T-helper 17 cell (primary cell): ENCODE data around the gene ST6GALNAC4. TPM values are rescaled to one million over a fixed set of nuclear protein-coding genes. Genes with fewer than 3 reads are reported as not detected.
A peak's percentile ranks its signal among the peaks of the same experiment; 100 is the strongest.

ENCODE experiments used
- ATAC-seq: fragments of 150-1000 bp; cut with Tn5 transposase; 2 replicates; pipeline ENCODE4 v1.10.0; 2021; ENCODE audit warnings: mild to moderate bottlenecking, moderate library complexity
- DNase-seq, 3 donors: peaks; one replicate each; pipeline versions ENCODE4 v3.0.0 to v3.0.0-alpha.2; 2020 to 2021
- H3K9me3 ChIP-seq: one replicate; pipeline ENCODE4 v1.7.0; 2013; ENCODE audit warnings: low read length, mild to moderate bottlenecking; ENCODE audit not compliant: control insufficient read depth, poor library complexity, severe bottlenecking
- H3K27ac Mint-ChIP-seq: one replicate; pipeline ENCODE4 v1.8.0; 2022; ENCODE audit warnings: mild to moderate bottlenecking, moderate library complexity, mixed read lengths
- H3K27me3 Mint-ChIP-seq: one replicate; pipeline ENCODE4 v1.8.0; 2022; ENCODE audit warnings: mixed read lengths
- H3K36me3 Mint-ChIP-seq: one replicate; pipeline ENCODE4 v1.8.0; 2022; ENCODE audit warnings: low read depth, mixed read lengths
- H3K4me1 Mint-ChIP-seq: one replicate; pipeline ENCODE4 v1.8.0; 2022; ENCODE audit warnings: mild to moderate bottlenecking, mixed read lengths
- H3K4me3 Mint-ChIP-seq: one replicate; pipeline ENCODE4 v1.8.0; 2022; ENCODE audit warnings: mild to moderate bottlenecking, moderate library complexity, mixed read lengths
- total RNA-seq, 4 donors: library from RNA in 2 of 4; stranded (reverse) in 2 of 4; gene quantifications; one replicate each; pipeline ENCODE4 v1.2.3 and lab custom pipeline; 2022 to 2026

The ST6GALNAC4 gene
- total RNA-seq, 2 donors from 2014 or later, result 18.5 to 22.1 TPM

DNA sequence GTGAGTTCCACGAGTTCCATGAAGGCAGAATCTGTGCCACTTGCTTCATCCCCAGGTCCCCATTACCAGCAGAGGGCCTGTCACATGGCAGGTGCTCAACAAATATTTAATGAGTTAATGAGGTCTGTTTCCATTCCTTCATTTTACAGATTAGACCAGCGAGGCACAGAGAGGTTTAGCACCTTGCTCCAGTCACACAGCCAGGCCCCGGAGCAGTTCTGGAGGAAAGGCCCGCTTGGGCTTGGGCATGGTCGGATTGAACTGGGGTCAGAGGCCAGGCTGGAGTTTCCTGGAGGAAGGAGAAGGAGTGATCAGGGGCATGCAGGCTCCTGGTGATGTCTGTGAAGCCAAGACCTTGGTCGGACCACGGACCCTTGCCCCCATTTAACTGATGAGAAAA is 4.0 kb upstream of the ST6GALNAC4 start:
- H3K9me3 ChIP-seq, result no peaks in the 10 kb centered on the region
- no peak for ATAC-seq
- no peak for DNase-seq
- Mint-ChIP-seq H3K27ac (peak overlapping the region; percentile 43), H3K4me1 (peaks cover 24% of the 10 kb centered on the region), H3K27me3 (peaks cover 6% of the 10 kb centered on the region), H3K36me3 (no peaks in the 10 kb centered on the region), H3K4me3 (no peak overlapping the region)

DNA sequence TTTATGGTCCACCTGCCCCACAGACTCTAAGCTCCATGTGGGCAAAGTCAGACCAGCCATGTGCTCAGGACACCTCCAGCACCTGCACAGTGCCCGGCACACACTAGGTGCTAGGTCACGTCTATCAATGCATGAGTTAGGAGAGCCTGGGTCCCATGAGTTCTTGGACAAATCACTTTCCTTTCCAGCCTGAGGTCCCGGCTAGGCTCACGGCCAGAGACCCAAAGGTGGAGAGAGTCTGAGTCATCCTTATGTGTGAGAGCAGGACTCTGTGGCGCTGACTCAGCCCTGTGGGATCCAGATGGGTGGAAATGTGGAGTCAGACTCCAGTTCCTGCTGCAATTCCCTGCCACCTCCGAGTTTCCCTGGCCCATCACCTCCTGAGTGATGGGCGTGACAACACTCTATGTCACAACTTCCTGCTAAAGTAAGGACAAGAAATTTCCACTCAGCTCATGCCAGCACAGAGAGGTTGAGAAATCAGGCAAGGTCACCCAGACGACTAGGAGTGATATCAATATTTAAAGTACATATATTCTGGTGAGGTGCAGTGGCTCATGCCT is 2.5 kb upstream of the ST6GALNAC4 start:
- H3K27me3 Mint-ChIP-seq, result no peaks in the 10 kb centered on the region
- H3K4me1 Mint-ChIP-seq, result peaks cover 27% of the 10 kb centered on the region

DNA sequence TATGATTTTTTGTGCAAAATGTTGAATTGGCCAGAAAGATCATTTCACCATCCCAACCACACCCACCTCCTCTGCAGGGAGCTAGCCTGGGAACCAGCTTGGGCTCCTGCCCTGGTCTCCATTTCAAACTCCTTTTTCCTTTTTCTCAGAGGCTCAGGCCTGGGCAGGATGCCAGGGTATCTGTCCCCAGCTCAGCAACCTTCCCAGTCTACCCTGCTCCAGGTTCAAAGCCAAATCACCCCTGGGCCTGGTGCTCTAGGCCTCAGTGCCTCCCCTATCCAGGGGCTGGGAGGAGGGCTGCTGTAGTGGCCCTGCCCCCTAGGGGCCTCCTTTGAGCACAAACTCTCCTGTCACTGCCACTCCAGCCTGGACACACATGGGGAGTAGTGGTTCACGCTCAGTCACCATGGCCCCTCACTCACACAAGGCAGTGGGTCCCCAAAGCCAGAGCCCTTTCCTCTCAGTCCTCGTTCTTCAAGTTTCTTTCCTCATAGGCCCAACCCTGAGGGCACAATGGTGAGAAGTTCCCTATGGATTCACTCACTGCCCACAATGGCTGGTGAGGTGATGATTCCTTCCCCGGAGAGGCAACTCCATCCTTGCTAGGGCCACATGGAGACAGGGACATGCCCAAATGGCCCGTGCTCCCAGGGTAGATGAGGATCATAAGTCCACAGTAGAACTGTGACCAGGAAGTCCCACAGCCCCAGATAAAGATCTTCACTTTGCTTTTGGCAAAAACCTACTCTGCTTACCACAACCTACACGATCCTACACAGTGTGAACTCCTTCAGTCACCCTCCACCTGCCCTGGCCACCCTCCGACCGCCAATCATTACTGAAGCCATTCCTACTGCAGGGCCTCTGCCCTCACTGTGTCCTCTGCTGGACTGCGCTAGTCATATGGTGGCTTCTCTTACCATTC is 1.6 kb upstream of the ST6GALNAC4 start:
- ATAC-seq (no peak), DNase-seq (no peak)
- Mint-ChIP-seq H3K4me1 (peaks cover 27% of the 10 kb centered on the region), H3K36me3 (no peaks in the 10 kb centered on the region), H3K27ac (peak overlapping the region; percentile 81), H3K4me3 (peak overlapping the region; percentile 59), H3K27me3 (no peaks in the 10 kb centered on the region)
- no peaks in the 10 kb centered on the region for H3K9me3 ChIP-seq

More for the DNA sequence above, 2.5 kb upstream of the ST6GALNAC4 start:
- H3K27ac Mint-ChIP-seq, result peak overlapping the region; percentile 81
- ATAC-seq, result no peak
- no peaks in the 10 kb centered on the region for H3K9me3 ChIP-seq
- peak overlapping the region; percentile 31 for H3K4me3 Mint-ChIP-seq
- no peak for DNase-seq
- H3K36me3 Mint-ChIP-seq, result no peaks in the 10 kb centered on the region

GRCh38 chr9:127917603-127918002 is 762 bp upstream of the ST6GALNAC4 start:
- no peaks in the 10 kb centered on the region for H3K9me3 ChIP-seq
- no peaks in the 10 kb centered on the region for H3K36me3 Mint-ChIP-seq
- H3K27me3 Mint-ChIP-seq, result no peaks in the 10 kb centered on the region
- DNase-seq (no peak), ATAC-seq (no peak)
- H3K4me3 Mint-ChIP-seq, result no peak overlapping the region
- peaks cover 27% of the 10 kb centered on the region for H3K4me1 Mint-ChIP-seq
- H3K27ac Mint-ChIP-seq, result peak overlapping the region; percentile 27

DNA sequence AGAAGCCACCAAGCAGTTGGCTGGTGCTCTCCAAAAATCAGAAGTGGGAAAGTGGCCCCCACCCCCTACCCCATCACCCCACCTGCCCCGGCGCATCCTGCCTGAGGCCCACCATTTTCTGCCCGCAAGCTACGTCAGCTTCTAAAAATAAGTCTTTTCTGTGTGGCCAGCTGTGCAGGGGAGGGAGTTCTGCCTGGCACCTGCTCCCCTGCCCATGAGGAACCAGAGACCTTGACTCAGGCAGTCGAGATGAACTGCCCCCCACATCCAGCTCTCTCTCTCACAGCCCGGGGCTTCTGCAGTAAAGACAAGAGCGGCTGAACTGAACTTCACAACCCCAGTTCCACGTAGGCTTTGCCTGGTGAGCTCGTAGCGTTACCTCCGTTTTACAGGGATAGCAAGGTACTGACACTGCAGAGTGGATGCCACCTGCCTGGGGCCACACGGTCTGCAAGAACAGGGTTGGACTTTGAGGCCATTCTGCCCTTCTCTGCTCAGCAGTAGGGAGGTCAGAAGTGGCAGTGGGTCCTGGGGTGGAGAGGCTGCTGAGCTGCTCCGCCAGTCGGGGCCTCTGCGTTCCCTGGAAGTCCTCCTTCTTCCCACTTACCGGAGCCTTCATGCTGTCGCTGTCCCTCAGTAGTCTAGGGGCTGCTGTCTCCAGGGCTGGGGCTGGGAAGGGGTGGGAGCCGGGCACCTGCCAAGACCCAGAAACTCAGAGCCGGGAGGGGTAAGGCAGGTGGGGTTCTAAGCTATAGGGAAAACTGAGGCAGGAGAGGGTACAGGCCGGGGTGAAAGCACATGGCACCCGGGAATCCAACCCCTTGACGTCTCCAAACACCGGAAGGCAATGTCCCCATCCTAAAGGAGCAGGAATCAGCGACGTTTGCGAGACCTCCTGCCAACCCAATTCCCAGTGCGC is 781 bp downstream of the ST6GALNAC4 start:
- H3K4me3 Mint-ChIP-seq, result peak overlapping the region; percentile 85

GRCh38 chr9:127915325-127915752 is 1.5 kb downstream of the ST6GALNAC4 start:
- peaks cover 32% of the 10 kb centered on the region for H3K4me1 Mint-ChIP-seq
- no peak for DNase-seq

More for the DNA sequence above, 781 bp downstream of the ST6GALNAC4 start:
- Mint-ChIP-seq H3K27me3 (no peaks in the 10 kb centered on the region), H3K27ac (no peak overlapping the region), H3K4me1 (peaks cover 27% of the 10 kb centered on the region), H3K36me3 (no peaks in the 10 kb centered on the region)
- no peaks in the 10 kb centered on the region for H3K9me3 ChIP-seq
- ATAC-seq (no peak), DNase-seq (no peak)

DNA sequence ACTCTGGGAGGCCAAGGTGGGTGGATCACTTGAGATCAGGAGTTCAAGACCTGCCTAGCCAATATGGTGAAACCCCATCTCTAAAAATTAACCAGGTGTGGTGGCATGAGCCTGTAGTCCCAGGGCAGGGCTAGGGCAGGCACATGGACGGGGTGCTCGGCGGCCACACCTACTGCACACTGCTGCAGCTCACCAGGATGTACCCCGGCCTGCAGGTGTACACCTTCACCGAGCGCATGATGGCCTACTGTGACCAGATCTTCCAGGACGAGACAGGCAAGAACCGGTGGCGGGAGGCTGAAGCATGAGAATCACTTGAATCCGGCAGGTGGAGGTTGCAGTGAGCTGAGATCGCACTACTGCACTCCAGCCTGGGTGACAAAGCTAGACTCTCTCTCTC is 3.2 kb downstream of the ST6GALNAC4 start:
- Mint-ChIP-seq H3K27me3 (no peaks in the 10 kb centered on the region), H3K4me3 (no peak overlapping the region), H3K4me1 (peaks cover 26% of the 10 kb centered on the region), H3K36me3 (peaks cover 4% of the 10 kb centered on the region), H3K27ac (peak overlapping the region; percentile 49)
- H3K9me3 ChIP-seq, result no peaks in the 10 kb centered on the region
- ATAC-seq (no peak), DNase-seq (no peak)

More at GRCh38 chr9:127915325-127915752, 1.5 kb downstream of the ST6GALNAC4 start:
- no peak for ATAC-seq
- H3K4me3 Mint-ChIP-seq, result peak overlapping the region; percentile 85
- H3K9me3 ChIP-seq, result no peaks in the 10 kb centered on the region
- peaks cover 4% of the 10 kb centered on the region for H3K36me3 Mint-ChIP-seq
- H3K27ac Mint-ChIP-seq, result no peak overlapping the region
- no peaks in the 10 kb centered on the region for H3K27me3 Mint-ChIP-seq

- no peak overlapping the region for H3K4me3 Mint-ChIP-seq
- ATAC-seq (no peak), DNase-seq (no peak)
- peaks cover 4% of the 10 kb centered on the region for H3K36me3 Mint-ChIP-seq
- H3K4me1 Mint-ChIP-seq, result peaks cover 20% of the 10 kb centered on the region
- no peaks in the 10 kb centered on the region for H3K9me3 ChIP-seq
- H3K27me3 Mint-ChIP-seq, result no peaks in the 10 kb centered on the region
- peak overlapping the region; percentile 49 for H3K27ac Mint-ChIP-seq
Observed at GRCh38 chr9:127912882-127913281, 4.0 kb downstream of the ST6GALNAC4 start.

DNA sequence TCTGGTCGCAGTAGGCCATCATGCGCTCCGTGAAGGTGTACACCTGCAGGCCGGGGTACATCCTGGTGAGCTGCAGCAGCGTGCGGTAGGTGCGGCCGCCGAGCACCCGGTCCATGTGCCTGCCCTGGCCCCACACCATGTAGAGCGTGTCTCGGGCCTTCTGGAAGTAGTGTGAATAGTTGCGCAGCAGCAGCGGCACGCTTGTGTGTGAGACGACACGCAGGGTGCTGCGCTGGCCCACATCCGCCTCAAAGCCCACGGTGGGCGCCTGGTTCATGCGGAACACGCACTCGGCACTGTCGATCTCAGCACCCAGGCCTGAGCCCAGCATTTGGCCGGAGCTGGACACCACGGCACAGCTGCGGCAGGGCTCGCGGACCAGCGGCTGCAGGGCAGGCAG is 4.5 kb downstream of the ST6GALNAC4 start:
- peaks cover 17% of the 10 kb centered on the region for H3K4me1 Mint-ChIP-seq
- H3K36me3 Mint-ChIP-seq, result peaks cover 4% of the 10 kb centered on the region
- ATAC-seq (no peak), DNase-seq (no peak)
- H3K27ac Mint-ChIP-seq, result no peak overlapping the region
- H3K9me3 ChIP-seq, result no peaks in the 10 kb centered on the region
- no peaks in the 10 kb centered on the region for H3K27me3 Mint-ChIP-seq
- H3K4me3 Mint-ChIP-seq, result no peak overlapping the region

- ATAC-seq (no peak), DNase-seq (no peak)
- Mint-ChIP-seq H3K4me3 (peak overlapping the region; percentile 50), H3K36me3 (peaks cover 4% of the 10 kb centered on the region), H3K4me1 (peaks cover 26% of the 10 kb centered on the region), H3K27ac (peak overlapping the region; percentile 83), H3K27me3 (no peaks in the 10 kb centered on the region)
- H3K9me3 ChIP-seq, result no peaks in the 10 kb centered on the region
Observed at GRCh38 chr9:127910613-127911205, 6.1 kb downstream of the ST6GALNAC4 start.

GRCh38 chr9:127909839-127910273 is 7.0 kb downstream of the ST6GALNAC4 start:
- peaks cover 4% of the 10 kb centered on the region for H3K36me3 Mint-ChIP-seq
- ATAC-seq, result no peak
- H3K9me3 ChIP-seq, result no peaks in the 10 kb centered on the region
- H3K27ac Mint-ChIP-seq, result no peak overlapping the region
- no peaks in the 10 kb centered on the region for H3K27me3 Mint-ChIP-seq
- no peak for DNase-seq
- peaks cover 30% of the 10 kb centered on the region for H3K4me1 Mint-ChIP-seq
- no peak overlapping the region for H3K4me3 Mint-ChIP-seq

GRCh38 chr9:127908660-127908926 is 8.2 kb downstream of the ST6GALNAC4 start:
- DNase-seq (no peak), ATAC-seq (no peak)
- H3K27ac Mint-ChIP-seq, result peak overlapping the region; percentile 37
- no peak overlapping the region for H3K4me3 Mint-ChIP-seq
- H3K4me1 Mint-ChIP-seq, result peaks cover 38% of the 10 kb centered on the region
- no peaks in the 10 kb centered on the region for H3K9me3 ChIP-seq
- peaks cover 4% of the 10 kb centered on the region for H3K36me3 Mint-ChIP-seq
- H3K27me3 Mint-ChIP-seq, result no peaks in the 10 kb centered on the region
